ENCODE measurements around the gene SLC22A2.

DNA sequence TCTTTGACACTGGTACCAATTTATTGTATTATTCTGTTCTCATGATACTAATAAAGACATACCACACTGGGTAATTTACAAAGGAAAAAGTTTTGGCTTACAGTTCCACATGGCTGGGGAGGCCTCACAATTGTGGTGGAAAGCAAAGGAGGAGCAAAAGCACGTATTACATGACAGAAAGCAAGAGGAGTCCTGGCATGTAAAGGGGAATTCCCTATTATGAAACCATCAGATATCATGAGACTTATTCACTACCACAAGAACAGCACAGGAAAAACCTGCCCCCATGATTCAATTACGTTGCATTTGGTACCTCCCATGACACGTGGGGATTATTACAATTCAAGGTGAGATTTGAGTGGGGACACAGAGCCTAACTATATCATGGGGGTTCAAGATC is 43.4 kb downstream of the SLC22A2 start:
- TF ChIP-seq, protein P1, sequence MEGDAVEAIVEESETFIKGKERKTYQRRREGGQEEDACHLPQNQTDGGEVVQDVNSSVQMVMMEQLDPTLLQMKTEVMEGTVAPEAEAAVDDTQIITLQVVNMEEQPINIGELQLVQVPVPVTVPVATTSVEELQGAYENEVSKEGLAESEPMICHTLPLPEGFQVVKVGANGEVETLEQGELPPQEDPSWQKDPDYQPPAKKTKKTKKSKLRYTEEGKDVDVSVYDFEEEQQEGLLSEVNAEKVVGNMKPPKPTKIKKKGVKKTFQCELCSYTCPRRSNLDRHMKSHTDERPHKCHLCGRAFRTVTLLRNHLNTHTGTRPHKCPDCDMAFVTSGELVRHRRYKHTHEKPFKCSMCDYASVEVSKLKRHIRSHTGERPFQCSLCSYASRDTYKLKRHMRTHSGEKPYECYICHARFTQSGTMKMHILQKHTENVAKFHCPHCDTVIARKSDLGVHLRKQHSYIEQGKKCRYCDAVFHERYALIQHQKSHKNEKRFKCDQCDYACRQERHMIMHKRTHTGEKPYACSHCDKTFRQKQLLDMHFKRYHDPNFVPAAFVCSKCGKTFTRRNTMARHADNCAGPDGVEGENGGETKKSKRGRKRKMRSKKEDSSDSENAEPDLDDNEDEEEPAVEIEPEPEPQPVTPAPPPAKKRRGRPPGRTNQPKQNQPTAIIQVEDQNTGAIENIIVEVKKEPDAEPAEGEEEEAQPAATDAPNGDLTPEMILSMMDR (IDR thresholded peaks at IDR 0.05) = no peak
- TF ChIP-seq POLR2A (IDR thresholded peaks at IDR 0.05) = no peak
